GM23248 (cell line): ENCODE results near the gene GJB5.

ENCODE experiments used
- EZH2 ChIP-seq: fragments of 200-600 bp; sonication (generic); IDR thresholded peaks from 2 replicates; pipeline ENCODE4 v1.6.1; 2018; ENCODE audit warnings: antibody characterized with exemption, mild to moderate bottlenecking; ENCODE audit not compliant: insufficient read depth, poor library complexity, severe bottlenecking
- EZH2phosphoT487 ChIP-seq: fragments of 200-600 bp; sonication (generic); IDR thresholded peaks from 2 replicates; pipeline ENCODE4 v1.6.1; 2018; ENCODE audit warnings: antibody characterized with exemption, moderate library complexity, mild to moderate bottlenecking, low read depth; ENCODE audit not compliant: insufficient read depth

DNA sequence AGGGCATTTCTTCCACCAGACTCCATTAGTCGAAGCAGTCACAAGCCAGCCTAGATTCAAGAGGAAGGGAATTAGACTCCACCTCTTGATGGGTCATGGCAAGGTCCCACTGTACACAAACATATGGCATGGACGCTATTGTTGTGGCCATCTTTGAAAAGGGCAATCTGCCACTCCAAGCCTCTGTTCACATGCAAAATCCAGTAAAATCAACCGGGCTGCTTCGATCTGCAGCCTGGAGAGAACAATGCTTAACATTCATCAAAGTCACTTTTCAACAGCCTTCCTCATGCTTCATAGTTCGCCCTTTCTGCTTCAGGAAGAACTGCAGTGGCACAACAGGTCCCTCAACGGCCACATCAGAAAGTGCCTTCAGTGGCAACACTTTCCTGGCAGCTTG is 28.0 kb upstream of the GJB5 start:
- TF ChIP-seq EZH2 (no peak), EZH2phosphoT487 (no peak)
